HG03025 (cell line): ENCODE measurements around the gene LPAR5.

Experiments
- ATAC-seq: cut with Tn5 transposase; IDR thresholded peaks from one replicate; pipeline ENCODE4 v1.9.1; 2021; ENCODE audit warnings: mild to moderate bottlenecking, moderate library complexity; ENCODE audit not compliant: unreplicated experiment, low FRiP score

The LPAR5 gene

GRCh38 chr12:6635856-6636531, at the start of gene LPAR5:
Gene LPAR5 (minus strand): TSS chr12:6635959. CDS start chr12:6621248, 14,711 bp downstream.
- no peak for ATAC-seq

DNA sequence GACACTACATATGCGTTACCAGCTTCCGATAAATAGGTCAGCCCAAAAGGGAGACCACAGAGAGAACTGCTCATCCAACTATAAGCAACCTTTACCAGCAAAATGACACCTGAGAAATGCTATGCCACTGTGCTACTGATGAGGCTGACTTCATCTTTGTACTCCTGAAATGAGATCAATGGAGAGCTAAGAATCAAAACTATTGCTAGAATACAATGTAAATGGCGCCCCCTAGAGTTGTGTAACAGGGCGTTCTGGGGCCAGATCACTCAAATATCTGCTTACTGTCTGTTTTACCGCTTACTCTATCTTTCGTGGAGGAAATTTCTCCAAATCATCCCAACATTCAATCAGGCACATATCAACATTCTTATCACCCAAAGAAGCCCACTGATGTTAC, 48.9 kb upstream of the LPAR5 start:
- ATAC-seq, result no peak

DNA sequence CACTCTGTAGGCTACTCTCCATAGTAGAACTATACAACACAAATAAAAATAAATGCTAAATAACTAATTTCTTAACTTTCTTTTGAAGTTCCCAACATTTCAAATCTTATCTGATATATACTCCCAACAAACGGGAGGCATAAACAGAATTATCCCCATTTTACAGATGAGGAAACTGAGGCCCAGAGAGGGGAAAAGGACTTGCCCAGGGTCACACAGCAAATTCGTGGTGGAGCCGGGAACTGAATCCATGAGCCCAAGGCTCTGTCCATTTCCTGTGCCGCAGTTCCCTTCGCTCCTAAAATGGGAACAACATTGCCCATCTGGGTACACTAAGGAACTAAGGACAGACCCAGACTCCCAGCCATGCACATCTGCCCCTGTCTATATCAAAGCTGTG, 41.2 kb upstream of the LPAR5 start:
- ATAC-seq, result no peak

GRCh38 chr12:6672143-6672542, 36.4 kb upstream of the LPAR5 start:
- no peak for ATAC-seq

DNA sequence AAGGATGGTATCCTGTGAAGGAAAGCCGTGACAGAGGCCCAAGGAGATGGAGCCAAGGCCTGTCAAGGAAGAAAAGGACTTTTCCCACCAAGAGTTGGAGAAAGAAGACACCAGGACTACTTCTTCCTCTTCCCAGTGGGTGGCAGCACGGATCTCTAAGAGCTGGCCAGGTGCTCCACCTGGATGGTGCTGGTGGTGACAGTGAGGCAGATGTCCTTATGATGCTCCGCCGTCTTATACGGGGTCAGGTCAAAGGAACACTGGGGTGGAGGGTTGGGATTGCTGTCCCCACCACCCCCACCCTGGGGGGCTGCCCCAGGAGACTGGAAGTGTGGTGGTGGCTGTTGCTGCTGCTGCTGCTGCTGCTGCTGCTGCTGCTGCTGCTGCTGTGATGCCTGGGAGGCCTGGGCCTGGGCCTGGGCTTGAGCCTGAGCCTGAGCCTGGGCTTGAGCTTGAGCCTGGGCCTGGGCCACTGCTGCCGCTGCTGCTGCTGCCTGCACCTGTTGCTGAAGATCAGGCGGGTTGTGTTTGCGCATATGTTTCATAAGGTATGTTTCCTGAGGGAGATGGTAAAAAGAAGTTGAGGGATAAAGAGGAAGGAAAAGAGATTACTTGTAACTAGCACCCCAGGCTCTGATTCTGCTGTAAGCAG, 31.9 kb upstream of the LPAR5 start:
- no peak for ATAC-seq

DNA sequence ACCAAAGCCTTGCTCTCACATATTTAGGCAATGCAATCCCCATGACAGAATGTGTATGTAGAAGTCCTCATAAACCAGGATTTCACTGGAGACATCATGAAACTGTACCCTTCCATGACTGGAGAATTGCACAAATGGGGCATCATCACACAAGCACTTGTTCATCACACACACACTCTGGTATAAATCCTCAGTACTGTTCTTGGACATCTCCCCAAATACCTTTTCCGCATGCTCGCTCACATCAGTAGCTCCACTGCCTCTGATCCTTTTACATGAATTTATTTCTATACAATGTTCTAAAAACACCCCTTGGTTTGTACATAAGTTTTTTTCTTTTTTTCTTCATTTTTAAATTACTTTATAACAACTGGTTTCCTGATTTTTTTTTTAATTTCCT, 30.5 kb upstream of the LPAR5 start:
- ATAC-seq, result no peak

DNA sequence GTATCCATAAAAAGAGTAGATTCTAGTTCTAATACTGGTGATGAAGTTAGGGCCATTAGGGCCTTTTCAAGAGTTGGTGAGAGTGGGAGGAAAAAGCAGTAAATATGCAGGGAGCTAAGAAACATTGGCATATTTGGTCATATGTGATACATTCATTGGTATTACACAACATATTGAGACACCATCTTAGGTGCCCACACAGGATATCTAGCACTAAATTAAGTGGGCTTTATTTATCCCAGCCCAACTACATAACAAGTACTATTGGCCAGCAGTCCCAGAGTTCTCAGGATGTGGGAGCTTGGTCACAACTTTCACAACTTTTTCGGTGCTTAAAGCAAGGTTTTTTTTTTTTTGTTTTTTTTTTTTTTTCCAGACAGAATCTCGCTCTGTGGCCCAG, 29.1 kb upstream of the LPAR5 start:
- no peak for ATAC-seq

DNA sequence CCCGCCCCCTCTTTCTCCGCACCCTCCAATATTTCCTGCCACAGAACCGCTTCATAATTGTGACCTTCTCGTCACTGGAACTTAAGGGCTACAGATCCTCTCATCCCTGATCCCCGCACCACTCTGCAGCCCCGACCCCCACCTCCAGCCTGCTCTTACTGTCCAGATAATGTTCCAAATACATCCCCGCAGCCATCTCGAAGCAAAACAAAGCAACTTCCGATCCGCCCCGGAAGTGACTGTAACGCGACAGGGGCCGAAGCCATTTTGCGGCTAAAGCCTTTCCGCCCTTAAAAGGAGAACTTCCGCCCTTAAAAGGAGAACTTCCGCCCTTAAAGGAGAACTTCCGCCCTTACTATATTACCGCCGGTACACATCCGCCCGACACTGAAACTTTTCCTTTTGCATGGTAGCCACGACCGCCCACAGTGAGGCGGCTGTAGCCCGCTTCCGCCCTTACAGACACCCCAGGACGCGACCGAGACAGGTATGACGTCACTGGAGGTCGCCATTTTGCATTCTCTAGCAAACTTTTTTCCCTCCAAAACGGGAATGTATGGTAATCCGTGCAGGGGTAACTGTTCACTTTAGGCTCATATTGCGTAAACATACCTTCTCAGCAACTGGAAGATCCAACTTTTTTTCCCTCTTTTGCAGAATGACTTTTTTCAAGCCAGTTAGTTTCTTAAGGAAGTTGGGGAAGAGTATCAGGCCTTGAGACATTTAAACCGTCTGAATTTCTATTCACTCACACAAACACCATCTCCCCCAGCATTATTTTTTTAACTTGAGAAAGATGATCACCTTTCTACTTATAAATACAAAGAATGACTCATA, 27.4 kb upstream of the LPAR5 start, which contains the start of gene ING4:
Gene ING4 (minus strand): TSS at position 214 of the 837 bp plus-strand sequence. CDS start 18 bp downstream, at position 196.
- ATAC-seq, result peak; percentile 85

GRCh38 chr12:6662602-6662905, 26.8 kb upstream of the LPAR5 start:
- no peak for ATAC-seq

GRCh38 chr12:6653987-6654386, 18.2 kb upstream of the LPAR5 start:
- ATAC-seq, result no peak

DNA sequence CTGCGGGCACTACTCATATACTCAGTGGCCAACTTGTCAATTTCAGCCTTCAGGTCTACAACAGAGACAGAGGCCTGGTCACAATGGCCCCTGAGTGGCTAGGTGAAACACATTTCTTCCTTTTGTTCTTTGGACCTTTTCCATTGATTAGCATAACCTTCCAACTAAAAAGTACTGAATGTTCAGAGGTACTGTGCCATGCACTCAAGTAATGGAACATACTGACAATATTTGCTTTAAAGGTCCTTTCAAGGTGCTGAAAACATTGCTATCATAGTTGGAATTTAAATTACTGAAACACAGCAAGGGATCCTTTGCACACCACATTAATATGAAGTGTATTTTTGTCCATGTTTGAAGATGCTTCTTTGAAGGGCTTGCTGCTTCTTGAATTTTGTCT, 17.6 kb upstream of the LPAR5 start:
- ATAC-seq, result no peak

GRCh38 chr12:6652391-6652790, 16.6 kb upstream of the LPAR5 start:
- no peak for ATAC-seq

GRCh38 chr12:6650832-6651231, 15.1 kb upstream of the LPAR5 start:
- no peak for ATAC-seq

DNA sequence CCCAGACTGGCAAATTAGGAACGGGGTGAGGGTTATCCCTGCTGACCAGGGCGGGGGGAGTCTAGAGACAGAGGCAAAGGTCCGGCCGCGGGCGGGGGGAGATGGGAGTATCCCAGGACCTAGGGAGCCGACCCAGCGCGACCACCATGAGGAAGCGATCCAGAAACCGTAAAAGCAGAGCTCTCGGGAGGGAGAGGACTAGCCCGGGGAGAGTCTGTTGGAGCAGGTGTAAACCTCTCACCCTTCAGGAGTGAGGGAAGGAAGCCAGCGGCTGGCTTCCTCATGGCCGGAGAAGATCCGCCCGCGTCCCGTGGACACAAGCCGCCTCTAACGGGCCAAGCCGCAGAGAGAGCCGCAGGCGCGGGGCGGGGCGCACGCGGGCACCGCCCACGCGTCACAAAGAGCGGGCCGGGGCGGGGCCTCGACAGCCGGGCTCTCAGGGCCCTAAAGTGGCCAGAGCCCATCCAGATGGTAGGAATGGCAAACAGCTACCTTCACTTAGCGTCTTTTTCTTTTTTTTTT, 11.4 kb upstream of the LPAR5 start, which contains the start of gene ACRBP:
Gene ACRBP (minus strand): TSS at position 350 of the 522 bp plus-strand sequence. CDS start 66 bp downstream, at position 284.
- ATAC-seq, result no peak

GRCh38 chr12:6646276-6647082, 10.7 kb upstream of the LPAR5 start:
- ATAC-seq, result no peak

- ATAC-seq, result no peak
Observed at GRCh38 chr12:6644903-6645302, 9.1 kb upstream of the LPAR5 start.

GRCh38 chr12:6644257-6644596, 8.5 kb upstream of the LPAR5 start:
- ATAC-seq, result no peak

DNA sequence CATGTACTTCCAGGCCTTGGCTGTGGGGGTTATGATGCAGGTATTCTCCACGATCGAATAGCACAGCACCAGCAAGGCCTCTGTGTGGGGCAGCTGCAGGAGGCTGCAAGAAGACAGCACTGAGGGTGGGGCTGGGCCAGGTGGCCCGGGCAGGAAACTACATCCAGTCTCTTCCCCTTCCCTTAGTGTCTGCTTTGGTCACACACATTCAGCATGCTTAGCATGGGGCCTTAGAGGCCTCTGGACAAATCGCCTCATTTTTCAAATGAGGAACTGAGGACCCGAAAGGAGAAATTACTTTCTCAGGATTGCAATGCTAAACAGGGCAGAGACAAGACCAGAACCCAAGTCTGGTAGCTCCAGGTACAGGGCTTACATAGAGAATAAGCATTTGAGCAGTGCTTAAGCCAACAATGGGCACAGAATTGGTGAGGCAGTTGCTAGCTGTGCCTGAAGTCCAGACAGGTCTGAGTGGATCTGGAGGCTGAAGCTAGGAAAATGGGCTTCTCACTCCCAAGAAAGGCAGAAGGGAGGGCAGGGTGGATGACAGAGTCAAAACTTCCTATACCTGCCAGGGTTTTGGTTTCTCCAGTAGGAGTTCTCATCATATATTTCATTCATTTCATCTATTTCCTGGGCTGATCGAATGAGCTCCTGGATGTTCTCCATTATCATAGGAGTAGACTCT, 8.0 kb upstream of the LPAR5 start:
- no peak for ATAC-seq

DNA sequence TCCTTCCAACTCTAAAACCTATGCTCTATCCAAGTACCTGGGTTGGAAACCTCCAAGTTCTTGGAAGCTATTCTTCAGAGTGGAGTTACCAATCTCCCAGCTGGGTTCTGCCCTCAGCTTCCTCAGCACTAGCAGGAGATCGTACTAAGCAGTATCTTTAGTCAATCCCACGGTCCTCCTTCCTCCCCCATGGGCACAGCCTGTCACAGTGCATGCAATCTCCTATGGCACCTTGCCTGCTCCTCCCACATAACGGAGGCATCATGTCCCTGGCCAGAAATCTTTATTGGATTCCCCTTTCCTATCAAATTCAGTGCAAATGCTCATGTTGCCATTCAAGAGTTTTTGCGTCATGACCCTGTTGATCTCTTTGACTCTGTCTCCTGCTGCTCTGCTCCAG, 5.4 kb upstream of the LPAR5 start:
- no peak for ATAC-seq

DNA sequence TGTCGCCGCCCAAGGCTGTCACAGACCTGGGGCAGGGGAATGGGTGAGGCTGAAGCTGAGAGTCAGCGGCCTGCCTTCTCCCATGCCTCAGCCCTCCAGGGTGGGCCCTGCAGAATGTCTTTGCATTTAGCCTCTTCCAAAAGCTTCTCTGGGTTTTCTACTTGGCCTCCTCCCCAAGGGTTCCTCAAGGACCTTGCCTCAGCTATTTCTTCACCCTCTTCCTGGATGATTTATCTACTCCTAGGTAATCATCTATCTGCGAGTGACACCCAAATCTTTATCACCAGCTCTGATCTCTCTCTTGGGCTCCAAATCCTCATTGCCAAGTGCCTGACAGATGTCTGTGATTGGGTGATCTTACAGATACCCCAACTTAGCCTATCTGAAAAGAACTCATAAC, 4.7 kb upstream of the LPAR5 start:
- no peak for ATAC-seq
